Activated CD4-positive, CD25-positive, alpha-beta regulatory T cell (primary cell): Measurements from ENCODE around the gene ATXN10.

Source experiments
- DNase-seq, 4 experiments: peaks; one replicate each; lab custom pipeline; 2025; lab: John Stamatoyannopoulos, UW

ATXN10 gene

DNA sequence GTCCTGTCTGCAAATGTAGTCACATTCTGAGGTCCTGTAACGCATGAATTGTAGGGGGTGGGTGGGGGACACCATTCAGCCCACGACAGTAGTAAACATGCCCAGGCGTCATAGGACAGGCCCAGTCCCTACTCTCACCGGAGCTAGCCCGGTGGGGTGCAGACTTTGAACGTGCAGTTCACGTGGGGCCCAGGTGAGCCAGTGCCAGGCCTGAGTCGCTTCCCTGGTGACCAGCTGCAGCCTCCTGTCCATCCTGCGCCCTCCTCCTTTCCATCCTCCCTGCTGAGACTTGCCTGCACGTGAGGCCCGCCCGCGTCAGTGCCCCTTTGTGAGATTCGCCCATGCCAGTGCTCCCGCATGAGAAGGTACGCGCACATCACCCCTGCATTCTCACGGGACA, 188.6 kb downstream of the ATXN10 start:
- DNase-seq = no peak

DNA sequence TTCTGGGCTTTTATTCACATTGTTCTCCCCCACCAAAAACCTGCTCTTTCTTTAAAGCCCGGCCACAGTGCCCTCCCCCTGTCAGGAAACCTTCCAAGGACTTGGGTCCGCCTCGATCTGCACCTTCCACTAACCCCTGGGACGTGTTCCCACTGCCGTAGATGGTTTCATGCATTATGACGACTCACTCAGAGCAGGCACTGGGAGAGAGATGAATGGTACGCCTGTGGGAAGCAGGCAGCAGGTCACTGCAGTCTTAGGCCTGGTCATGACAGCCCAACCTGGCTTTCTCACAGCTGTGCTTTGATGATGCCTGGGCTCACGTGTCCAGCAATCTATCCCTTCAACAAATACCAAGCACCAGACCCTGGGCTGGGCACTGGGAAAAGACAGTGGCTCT, 189.6 kb downstream of the ATXN10 start:
- no peak for DNase-seq

DNA sequence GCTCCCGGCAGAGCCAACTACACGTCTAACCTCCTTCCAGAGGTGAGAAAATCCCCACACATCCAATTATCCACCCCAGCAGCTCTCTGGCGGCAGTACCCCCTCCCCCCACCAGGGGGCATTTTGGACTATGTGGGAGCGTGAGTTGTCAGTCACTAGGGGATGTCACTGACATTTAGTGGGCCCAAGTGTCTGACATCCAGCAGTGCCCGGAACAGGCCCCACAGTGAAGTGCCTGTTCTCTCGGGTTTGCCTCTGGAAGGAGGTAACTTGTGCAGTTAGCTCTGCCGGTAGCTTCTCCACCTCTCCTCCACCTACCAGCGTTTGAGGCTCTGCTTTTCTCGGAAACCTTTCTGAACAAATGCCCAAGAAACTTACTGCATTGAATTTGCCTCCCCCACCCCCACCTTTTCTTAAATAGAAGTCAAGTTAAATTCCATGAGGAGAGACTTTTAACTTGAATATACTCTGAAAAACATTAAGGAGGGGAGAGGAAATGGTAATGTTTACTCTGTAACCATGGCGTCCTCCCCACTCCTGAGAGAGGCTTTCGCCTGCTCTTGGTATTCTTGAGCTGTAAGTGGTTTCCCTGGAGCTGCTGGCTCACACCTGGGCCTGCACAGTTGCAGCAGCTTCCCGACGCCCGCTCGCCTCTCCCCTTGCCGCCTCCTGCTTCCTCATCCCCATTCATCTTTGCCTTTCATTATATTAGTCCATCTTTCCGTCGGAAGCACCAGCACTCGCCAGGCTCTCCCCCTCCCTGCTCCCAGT, 192.5 kb downstream of the ATXN10 start:
- DNase-seq = peak; percentile 34 to 69 (median 48)

DNA sequence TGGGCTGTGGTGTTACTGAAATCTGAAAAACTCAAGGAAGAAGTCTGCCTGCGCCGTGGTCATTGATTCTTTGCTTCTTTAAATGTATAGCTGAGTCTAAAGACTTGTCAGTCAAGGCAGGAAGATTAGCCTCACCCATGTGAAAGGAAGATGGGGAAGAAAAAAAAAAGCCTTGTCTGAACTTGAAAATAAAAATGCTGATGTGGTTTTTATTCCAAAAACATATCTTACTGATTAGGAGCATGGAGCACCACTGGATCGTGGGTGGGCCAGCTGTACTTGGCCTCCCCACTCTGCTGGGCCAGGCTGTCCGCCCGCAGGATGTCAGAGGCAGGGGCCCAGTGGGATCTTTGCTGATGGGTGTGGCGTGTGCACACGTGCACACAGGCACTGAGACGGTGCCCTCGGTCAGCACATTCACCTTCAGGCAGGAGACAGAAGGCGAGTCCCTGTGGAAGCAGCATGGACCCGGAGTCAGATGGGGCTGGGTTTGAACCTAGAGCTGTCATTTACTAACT, 193.4 kb downstream of the ATXN10 start:
- no peak for DNase-seq

DNA sequence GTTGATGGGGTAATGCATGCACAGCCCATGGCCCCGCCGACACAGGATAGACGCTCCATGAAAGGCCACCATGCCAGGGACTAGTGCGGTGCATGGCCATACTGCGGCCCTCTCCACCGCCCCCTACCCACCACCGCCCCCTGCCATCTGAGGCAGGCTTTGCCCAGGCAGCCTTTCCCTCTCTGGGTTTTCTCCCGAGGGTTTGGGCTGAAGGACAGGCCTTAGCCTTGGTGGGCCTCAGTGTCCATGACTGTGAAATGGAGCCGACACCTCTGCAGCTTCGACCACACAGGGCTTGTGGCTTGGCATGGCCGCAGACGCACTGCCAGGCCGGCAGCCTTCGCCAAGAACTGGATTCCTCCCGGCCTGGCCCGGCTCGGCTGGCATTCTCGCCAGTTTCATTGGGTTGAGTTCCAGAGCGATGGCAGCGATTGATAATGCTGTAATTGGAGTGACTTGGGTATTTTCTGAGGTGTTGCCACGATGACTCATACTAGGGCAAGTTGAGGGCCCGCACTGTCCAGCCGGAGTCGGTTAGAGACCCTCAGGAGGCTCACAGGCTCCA, 194.0 kb downstream of the ATXN10 start:
- no peak for DNase-seq

DNA sequence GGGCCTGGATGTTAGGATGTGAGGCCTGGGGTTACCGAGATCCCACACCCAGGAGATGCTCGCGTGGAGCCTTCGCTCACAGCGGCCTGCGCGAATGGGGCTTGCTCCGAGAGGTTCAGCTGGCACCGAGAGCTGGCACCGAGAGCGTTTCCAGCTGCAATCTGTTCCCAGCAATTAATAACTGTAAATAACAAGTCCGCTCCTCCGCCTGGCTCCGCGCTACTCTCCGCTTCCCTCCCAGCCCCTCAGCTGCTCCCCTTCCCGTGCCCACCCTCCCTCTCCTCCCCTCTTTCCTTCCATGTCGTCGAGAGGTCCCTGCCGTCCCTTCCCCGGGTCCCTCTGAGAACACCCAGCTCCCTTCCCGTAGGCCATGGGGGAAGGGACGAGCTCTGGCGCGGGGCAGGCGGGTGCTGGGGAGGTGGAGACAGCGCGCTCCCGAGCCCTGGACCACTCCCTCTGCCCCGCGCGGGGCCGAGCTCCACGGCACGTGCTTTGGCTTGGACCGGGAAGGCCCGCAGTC, 194.6 kb downstream of the ATXN10 start:
- DNase-seq = no peak

DNA sequence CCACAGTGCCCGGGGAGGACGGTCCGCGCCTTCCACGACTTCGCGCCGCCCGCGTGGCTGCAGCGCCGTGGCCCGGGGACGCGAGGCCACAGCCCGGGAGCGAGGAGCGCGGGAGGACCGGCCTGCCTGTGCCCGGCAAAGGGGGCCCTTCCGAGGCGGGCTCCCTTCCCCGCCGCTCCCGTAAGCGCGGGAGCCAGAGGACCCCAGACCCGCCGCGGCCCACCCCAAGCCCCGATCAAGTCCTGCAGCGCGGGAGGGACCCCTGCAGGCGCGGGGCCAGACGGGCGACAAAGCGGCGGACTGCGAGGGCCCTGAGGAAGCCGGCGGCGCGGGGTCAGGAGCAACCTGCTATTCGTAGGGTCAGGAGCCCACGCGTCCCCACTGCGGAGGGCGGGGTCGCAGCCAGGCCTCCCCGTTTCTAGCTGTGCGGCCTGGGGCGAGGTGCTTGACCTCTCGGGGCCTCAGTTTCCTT, 195.0 kb downstream of the ATXN10 start:
- DNase-seq = no peak

DNA sequence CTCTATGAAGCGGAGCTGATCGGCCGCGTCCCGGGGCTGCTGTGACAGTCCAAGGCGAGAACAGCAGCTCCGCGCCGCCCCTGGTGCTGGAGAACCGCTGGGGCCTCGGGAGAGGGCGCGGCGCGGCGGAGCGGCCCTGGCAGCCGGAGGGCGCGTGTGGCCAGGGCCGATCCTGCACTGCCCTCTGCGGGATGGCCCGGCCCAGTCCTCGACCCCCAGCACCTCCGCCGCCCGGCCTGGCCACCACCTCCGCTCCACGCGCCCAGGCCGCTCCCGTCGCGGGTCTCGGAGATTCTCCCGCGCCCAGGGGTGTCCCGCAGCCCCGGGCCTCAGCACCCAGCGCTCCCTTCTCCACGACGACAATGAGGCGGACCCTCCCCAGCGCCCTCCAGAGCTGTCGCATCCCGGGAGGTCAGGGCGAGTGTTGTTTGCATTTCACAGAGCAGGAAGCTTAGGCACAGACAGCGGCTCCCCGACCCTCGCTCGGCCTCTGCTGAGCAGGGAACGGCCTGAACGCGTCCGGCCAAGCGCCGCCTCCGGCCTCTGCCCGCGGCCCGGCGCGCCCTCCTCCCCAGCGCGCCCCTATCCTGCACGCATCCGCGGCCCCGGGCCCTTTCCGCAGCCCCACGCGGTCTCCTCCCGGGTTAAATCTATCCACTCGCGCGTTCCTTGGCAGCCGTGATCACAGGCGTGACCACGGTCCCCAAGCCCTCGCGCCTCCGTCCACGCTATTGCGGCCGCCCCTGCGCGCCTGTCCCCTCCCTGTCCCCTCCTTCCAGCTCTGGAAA, 195.7 kb downstream of the ATXN10 start:
- no peak for DNase-seq

DNA sequence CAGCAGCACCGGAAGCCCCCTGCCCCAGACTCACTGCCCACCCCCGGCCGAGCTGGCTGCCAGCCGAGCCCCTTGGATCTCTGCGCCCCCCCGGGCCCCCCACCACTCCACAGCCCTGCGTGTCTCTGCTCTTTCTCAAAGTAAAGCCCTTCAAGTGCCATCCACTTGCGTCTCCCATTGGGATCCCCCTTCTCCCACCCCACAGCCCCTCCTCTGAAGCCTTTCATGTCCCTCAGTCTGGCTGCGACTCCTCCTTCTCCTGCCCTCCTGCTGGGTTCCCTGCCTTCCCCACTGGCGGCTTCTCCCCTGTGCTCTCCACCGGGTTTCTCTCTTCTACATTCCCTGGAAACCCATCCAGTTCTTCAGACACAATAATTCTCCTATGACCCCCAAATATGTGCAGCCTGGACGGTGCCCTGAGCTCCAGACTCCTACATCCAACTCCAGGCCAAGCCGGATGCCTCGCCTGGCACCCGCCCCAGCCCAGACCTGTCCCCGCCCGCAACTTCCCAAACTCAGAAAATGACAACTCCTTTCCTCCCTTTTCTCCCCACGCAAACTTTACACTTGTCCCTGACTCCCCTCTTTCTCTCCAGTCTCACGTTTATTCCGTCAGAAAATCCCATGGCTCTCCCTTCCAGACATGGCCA, 196.4 kb downstream of the ATXN10 start:
- no peak for DNase-seq

DNA sequence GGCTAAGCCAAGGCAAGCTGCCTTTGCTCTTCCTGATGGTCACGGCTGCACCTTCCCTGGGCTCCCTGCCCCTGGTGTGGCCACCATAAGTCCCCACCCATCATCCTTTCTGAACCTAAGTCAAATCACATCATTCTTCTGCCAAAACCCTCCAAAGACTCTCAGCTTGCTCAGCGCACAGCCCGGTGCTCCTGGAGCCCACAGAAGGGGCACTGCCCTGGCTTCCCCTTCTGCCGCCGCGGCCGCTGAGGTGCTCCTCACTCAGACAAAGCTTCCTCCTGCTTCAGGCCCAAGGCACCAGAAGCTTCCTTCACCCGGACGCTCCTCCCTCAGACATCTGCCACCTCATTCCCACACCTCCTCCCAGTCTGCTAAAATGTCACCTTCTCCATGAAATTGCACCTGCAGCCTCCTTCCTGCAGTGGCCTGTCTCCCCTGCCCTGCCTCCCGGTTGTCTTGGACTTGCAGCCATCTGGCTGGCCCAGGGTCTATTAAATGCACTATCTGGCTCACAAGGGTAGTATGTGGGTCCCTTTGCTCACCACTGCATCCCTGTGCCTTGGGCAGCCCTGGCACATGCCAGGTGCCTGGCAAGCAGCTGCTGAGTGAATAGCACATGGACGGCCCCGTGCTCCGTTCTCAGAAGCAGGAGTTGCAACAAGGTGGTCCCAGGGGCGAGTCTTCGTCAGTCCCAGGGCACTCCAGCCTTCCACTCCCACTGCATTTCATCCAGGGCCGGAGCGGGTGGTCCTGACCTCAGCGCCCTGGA, 197.1 kb downstream of the ATXN10 start:
- no peak for DNase-seq

DNA sequence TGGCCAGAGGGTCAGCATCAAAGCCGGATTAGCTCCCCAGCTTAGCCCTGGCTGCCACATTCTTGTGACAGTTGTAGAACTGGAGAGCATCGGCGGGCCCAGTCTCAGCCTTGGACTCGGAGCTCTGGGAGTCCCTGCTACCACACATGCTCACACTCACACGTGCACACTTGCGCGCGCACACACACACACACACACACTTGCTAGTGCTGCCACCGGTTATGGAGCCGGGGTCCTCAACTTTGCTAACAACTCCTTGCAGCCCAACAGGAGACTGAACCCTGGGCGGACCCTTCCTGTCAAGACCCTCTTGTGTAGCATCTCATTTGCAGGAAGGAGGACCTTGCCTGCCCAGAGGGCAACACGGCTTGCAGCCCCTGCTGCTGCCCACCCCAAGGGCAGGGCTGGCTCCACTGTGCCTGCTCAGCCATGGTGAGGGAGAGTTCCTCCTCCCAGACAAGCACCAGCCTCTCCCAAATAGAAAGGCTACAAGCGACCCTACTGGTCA, 197.8 kb downstream of the ATXN10 start:
- DNase-seq = no peak

DNA sequence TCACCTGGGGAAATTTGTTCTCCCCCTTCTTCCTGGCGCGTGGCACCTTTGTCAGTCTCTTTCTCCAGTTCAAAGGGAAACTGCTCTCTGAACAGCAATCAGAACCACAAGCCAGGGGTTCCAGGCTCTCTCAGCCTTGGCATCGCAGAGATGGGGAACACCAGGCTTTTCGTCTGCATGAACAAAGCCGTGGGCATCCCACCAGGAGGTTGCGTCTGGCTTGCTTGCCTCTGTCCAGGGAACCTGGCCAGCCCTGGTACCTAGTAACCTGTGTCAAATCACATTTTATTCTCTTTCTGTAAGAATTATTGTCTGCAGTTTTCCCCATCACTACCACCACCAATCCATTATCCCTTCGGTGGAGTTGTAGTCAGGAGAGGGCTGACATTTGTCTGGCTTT, 198.4 kb downstream of the ATXN10 start:
- no peak for DNase-seq

DNA sequence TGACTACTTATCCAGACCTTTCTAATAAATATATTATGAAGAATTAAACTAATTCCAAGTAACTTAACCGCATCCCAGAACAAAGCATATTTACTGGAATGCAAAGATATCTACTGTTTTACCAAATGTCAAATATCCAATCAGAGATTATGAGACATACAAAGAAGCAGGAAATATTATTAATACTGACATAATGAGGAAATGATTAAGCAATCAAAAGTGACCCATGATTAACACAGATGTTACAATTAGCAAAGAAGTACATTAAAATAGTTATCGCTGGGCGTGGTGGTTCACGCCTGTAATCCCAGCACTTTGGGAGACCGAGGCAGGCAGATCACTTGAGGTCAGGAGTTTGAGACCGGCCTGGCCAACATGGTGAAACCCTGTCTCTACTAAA, 200.1 kb downstream of the ATXN10 start:
- DNase-seq = no peak

DNA sequence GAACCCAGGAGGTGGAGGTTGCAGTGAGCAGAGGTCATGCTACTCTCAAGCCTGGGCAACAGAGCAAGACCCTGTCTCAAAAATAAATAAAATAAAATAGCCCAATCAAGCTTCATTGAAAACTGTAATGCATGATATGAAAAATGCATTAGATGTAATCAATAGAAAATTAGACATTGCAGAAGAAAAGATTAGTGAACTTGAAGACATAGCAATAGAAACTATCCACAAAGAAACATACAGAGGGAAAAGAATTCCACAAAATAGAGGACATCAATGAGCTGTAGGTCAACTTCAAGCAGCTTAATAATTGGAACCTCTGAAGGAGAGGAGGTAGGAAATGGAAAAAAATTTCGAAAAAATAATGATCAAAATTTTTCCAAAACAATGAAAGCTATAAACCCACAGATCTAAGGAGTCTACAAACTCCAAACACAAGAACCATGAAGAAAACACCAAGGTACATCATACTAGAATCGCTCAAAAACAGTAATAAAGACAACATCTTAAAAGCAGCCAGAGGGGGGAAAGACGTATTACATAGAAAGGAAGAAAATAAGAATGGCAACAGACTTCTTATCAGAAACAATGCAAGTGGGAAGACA, 201.1 kb downstream of the ATXN10 start:
- DNase-seq = no peak

DNA sequence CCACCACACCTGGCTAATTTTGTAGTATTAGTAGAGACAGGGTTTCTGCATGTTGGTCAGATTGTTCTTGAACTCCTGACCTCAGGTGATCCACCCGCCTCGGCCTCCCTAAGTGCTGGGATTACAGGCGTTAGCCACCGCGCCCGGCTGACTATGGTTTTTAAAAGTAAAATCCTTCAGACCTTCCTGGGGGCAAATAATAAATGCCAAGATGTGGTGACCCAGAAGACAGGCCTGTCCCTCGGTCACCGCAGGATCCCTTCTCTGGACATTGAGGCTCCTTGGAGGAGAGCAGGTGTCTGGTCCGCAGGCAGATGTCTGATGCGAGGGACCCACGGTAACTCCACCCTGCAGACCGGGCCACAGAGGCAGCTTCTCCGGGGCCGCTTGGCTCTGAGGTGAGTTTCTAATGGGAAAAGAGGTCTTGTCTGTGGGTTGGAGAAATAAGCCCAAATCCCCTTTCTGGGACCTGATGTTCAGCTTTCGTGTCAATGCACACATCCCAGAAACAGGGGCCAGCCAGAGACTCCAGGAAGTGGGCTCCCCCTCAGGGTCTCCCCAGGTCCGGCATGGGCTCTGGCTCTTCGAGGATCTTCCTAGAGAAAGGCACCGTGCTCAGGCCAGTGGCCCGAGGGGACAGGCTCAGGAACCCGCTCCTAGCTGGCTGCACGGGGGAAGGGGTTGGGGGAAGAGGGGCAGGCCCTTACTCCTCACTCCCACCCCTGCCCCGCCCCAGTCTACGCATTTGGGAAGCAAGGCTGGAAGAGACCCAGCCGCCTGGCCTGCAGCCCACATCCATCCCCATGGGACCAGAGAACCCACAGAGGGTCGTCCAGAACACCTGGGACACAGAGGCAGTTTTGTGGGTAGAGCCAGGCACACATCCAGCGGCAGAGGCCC, 204.8 kb downstream of the ATXN10 start:
- DNase-seq = no peak

DNA sequence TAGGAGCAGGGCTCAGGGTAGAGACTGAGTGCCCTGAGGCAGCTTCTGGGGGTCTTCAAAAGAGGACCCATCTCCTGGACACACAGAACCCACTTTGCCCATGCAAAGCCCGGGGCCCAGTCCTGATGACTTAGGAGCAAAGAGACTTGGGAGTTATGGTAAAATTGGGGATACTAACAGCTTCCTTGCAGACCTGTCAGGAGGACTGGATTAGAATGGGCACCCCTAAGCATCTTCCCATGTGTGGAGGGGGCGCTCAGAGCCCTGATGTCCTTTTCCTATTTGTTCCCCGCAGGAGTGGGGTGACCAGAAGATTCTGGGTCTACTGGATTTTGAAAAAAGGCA, 205.4 kb downstream of the ATXN10 start:
- DNase-seq = no peak

DNA sequence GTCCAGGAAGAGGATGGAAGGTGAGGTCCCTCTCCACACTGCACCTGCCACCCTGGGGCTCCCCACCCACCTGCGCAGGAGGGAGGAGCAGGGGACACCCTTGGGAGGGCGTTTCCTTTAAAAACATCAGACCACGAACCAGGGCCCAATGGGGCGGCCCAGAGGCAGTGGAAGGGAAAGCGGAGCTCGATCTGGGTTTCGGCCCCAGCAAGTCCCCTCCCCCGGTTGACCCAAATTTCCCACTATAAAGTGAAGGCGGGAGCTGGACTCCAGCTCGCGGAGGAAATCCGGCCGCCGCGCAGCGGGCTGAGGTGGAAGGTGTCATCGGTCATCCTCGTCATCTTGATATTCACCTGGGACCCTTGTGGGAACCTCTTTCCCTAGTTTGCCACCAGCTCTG, 206.0 kb downstream of the ATXN10 start:
- no peak for DNase-seq

DNA sequence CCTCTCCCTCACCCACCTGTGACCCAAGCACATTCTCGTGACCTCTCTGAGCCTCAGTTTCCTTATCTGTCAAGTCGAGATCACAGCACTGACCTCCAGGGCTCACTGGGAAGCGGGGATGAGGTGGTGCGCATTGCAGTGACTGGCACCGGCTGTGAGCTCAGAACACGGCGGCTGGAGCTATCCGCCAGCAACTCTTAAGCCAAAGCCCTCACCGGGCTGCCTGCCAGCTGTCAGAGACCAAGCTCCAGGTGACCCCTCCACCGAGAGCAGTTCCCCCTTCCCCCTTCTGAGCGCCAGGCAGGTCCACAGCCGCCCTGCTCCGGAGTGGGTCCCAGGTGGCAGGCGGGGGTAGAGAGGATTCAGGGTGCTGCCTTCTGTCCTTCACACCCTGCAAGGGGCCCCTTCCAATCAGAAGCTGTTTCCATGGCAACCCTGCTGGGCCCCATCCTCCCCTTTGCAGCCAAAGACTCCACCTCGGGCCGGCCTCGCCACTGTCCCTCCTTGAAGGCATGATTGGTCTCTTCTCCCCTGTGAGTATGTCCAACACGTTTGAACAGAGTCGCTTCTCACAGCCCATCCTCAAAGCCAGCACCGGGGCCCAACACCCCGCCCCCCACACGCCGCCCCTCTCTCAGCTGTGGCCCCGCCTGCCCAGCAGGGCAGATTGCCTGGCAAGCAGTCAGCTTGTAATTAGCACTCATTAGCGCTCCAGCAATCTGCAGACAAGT, 206.6 kb downstream of the ATXN10 start:
- DNase-seq = no peak
